ENCODE results near the gene CLNK.

The CLNK gene

DNA sequence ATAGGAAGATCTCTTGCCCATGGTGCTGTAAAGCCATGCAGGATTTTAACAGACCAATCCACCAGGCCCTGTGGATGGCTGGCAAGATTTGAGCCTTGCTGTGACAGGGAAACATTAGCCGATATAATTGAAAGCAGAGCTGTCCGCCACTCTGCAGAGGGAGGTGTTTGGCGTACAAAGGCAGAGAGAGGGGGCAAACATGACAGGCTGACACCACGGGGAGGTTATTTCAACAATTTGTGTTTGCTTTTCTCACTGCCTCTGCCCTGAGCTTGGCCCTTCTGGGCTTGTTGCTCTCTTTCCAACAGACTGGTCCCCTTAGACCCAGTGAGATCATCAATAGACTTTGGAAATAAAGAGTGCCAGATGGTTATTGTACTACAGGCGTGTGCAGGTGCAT lies 59.4 kb downstream of the CLNK start:
- TF ChIP-seq, protein P1, sequence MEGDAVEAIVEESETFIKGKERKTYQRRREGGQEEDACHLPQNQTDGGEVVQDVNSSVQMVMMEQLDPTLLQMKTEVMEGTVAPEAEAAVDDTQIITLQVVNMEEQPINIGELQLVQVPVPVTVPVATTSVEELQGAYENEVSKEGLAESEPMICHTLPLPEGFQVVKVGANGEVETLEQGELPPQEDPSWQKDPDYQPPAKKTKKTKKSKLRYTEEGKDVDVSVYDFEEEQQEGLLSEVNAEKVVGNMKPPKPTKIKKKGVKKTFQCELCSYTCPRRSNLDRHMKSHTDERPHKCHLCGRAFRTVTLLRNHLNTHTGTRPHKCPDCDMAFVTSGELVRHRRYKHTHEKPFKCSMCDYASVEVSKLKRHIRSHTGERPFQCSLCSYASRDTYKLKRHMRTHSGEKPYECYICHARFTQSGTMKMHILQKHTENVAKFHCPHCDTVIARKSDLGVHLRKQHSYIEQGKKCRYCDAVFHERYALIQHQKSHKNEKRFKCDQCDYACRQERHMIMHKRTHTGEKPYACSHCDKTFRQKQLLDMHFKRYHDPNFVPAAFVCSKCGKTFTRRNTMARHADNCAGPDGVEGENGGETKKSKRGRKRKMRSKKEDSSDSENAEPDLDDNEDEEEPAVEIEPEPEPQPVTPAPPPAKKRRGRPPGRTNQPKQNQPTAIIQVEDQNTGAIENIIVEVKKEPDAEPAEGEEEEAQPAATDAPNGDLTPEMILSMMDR (IDR thresholded peaks at IDR 0.05; ENCODE audit: low read length): no peak
- no peak for TF ChIP-seq EZH2 (IDR thresholded peaks at IDR 0.05; ENCODE audit: borderline replicate concordance, low read length)
- no peaks in the 10 kb centered on the region for H3K9me3 ChIP-seq (ENCODE audit: low read length)
- H3K9me2 ChIP-seq (ENCODE audit: low read depth, low read length): no peaks in the 10 kb centered on the region
- H3K4me3 ChIP-seq (ENCODE audit: low read depth, low read length, poor library complexity, severe bottlenecking): no peak overlapping the region
- H3K36me3 ChIP-seq (ENCODE audit: insufficient read depth, low read length): no peaks in the 10 kb centered on the region
- no peaks in the 10 kb centered on the region for H3F3A ChIP-seq (ENCODE audit: insufficient read depth, low read length)
- H3K79me2 ChIP-seq (ENCODE audit: insufficient read depth, low read length): no peaks in the 10 kb centered on the region
- no peaks in the 10 kb centered on the region for H3K4me1 ChIP-seq (ENCODE audit: insufficient read depth, low read length, severe bottlenecking)
- H3K9ac ChIP-seq (ENCODE audit: low read length): no peak overlapping the region
- no peaks in the 10 kb centered on the region for H3K27me3 ChIP-seq (ENCODE audit: insufficient read depth, low read length)
- H2AFZ ChIP-seq (ENCODE audit: low read length): no peak overlapping the region
- no peaks in the 10 kb centered on the region for H4K20me1 ChIP-seq (ENCODE audit: insufficient read depth, low read length)
- no peak overlapping the region for H3K4me2 ChIP-seq (ENCODE audit: low read length)
- H3K27ac ChIP-seq (ENCODE audit: low read depth, low read length, poor library complexity, severe bottlenecking): no peak overlapping the region

GRCh38 chr4:10623862-10624261 lies 60.7 kb downstream of the CLNK start:
- no peaks in the 10 kb centered on the region for H3K27me3 ChIP-seq (ENCODE audit: insufficient read depth, low read length)
- H3K9me3 ChIP-seq (ENCODE audit: low read length): no peaks in the 10 kb centered on the region
- no peaks in the 10 kb centered on the region for H3K4me1 ChIP-seq (ENCODE audit: insufficient read depth, low read length, severe bottlenecking)
- H3K36me3 ChIP-seq (ENCODE audit: insufficient read depth, low read length): no peaks in the 10 kb centered on the region
- H3K79me2 ChIP-seq (ENCODE audit: insufficient read depth, low read length): no peaks in the 10 kb centered on the region
- TF ChIP-seq, protein P1 (IDR thresholded peaks at IDR 0.05; ENCODE audit: low read length): no peak
- TF ChIP-seq EZH2 (IDR thresholded peaks at IDR 0.05; ENCODE audit: borderline replicate concordance, low read length): no peak
- H2AFZ ChIP-seq (ENCODE audit: low read length): no peak overlapping the region
- no peaks in the 10 kb centered on the region for H3K9me2 ChIP-seq (ENCODE audit: low read depth, low read length)
- no peaks in the 10 kb centered on the region for H4K20me1 ChIP-seq (ENCODE audit: insufficient read depth, low read length)
- H3F3A ChIP-seq (ENCODE audit: insufficient read depth, low read length): no peaks in the 10 kb centered on the region
- H3K4me3 ChIP-seq (ENCODE audit: low read depth, low read length, poor library complexity, severe bottlenecking): no peak overlapping the region
- no peak overlapping the region for H3K4me2 ChIP-seq (ENCODE audit: low read length)
- no peak overlapping the region for H3K9ac ChIP-seq (ENCODE audit: low read length)
- H3K27ac ChIP-seq (ENCODE audit: low read depth, low read length, poor library complexity, severe bottlenecking): no peak overlapping the region

GRCh38 chr4:10623241-10623640 lies 61.3 kb downstream of the CLNK start:
- Histone ChIP-seq H3K4me3 (ENCODE audit: low read depth, low read length, poor library complexity, severe bottlenecking) (no peak overlapping the region), H3F3A (ENCODE audit: insufficient read depth, low read length) (no peaks in the 10 kb centered on the region), H4K20me1 (ENCODE audit: insufficient read depth, low read length) (no peaks in the 10 kb centered on the region), H3K36me3 (ENCODE audit: insufficient read depth, low read length) (no peaks in the 10 kb centered on the region), H2AFZ (ENCODE audit: low read length) (no peak overlapping the region), H3K4me1 (ENCODE audit: insufficient read depth, low read length, severe bottlenecking) (no peaks in the 10 kb centered on the region), H3K9ac (ENCODE audit: low read length) (no peak overlapping the region), H3K4me2 (ENCODE audit: low read length) (no peak overlapping the region), H3K27me3 (ENCODE audit: insufficient read depth, low read length) (no peaks in the 10 kb centered on the region), H3K27ac (ENCODE audit: low read depth, low read length, poor library complexity, severe bottlenecking) (no peak overlapping the region), H3K9me2 (ENCODE audit: low read depth, low read length) (no peaks in the 10 kb centered on the region), H3K79me2 (ENCODE audit: insufficient read depth, low read length) (no peaks in the 10 kb centered on the region), H3K9me3 (ENCODE audit: low read length) (no peaks in the 10 kb centered on the region)
- TF ChIP-seq EZH2 (IDR thresholded peaks at IDR 0.05; ENCODE audit: borderline replicate concordance, low read length): no peak
- TF ChIP-seq, protein P1 (IDR thresholded peaks at IDR 0.05; ENCODE audit: low read length): no peak

Measured in OCI-LY1 (cell line).